GM19239 (cell line): ENCODE measurements around the gene PCDHB15.
"Not testable (repeated sequence)": the region's sequence is repeated elsewhere in the genome, so short reads cannot be mapped to it uniquely, and the experiment has no call there.

Experiments used
- DNase-seq: peaks from one replicate; pipeline ENCODE4 v3.0.0; 2011; ENCODE audit warnings: low spot score; ENCODE audit not compliant: insufficient read length
- FAIRE-seq: peaks from 2 replicates; lab custom pipeline; 2011; peaks lifted over from hg19 to GRCh38; lab: Jason Lieb, UNC

Gene PCDHB15

DNA sequence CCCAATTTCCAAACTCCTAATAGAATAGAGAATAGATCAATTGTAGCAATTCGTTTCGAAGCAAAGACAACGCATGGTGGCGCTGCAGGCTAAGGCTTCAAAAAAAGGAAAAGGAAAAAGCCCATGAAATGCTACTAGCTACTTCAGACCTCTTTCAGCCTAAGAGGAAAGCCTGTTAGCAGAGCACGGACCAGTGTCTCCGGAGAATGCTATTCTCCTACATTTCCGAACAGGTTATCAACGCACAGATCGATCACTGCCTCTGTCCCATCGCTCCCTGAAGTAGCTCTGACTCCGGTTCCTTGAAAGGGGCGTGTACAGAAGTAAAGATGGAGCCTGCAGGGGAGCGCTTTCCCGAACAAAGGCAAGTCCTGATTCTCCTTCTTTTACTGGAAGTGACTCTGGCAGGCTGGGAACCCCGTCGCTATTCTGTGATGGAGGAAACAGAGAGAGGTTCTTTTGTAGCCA is at the start of gene PCDHB15:
Gene PCDHB15 (plus strand): TSS at position 146 of the 468 bp plus-strand sequence. CDS start 184 bp downstream, at position 330.
- FAIRE-seq (no peak), DNase-seq (no peak)

DNA sequence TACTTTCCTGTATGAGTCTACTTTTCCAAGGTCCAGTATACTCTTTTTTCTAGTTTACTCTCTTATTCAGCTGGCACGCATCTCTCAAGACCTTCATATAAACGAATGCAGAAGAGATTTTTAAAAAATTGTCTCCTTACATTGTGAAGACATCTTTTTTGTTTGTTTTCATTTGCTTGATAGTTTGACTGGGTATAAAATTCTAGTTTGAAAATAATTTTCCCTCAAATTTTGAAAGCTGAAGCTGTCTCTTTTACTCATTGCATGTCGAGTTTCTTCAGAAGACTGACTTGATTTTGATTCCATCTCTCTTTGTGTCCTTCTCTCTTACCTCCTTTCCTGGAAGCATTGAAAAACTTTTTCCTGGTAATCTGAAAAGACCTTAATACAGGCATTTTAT is 48.8 kb upstream of the PCDHB15 start:
- FAIRE-seq: no peak
- DNase-seq: no peak

DNA sequence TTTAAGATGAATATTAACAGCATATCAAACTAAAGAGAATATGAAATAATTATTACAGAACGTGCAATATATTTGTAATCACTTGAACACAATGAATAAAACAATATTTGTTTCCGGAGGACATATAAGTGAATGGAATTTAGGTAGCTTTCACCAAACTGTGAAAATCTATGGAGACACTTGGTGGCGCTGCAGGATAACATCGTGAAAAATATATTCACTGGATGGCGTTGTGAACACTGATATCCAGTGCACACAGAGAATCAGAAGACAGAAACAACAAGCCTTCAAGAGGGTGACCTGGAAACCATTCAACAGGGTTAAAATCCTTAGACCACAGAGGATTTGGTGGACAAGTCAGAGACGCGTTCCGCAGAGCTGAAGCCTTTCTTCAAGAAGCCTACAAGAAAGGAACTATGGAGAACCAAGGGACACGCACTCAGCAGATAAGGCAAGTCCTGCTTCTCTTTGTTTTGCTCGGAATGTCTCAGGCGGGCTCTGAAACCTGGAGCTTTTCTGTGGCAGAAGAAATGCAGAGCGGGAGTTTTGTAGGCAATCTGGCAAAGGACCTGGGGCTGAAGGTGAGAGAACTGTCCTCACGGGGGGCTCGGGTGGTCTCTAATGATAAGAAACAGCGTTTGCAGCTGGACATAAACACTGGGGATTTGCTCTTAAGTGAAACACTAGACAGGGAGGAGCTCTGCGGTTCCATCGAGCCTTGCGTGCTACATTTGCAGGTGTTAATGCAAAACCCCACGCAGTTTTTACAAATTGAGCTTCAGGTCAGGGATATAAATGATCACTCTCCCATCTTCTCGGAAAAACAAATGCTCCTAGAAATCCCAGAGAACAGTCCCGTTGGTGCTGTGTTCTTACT is 45.6 kb upstream of the PCDHB15 start, which contains the start of gene PCDHB11:
Gene PCDHB11 (plus strand): TSS at position 269 of the 877 bp plus-strand sequence. CDS start 148 bp downstream, at position 417.
- FAIRE-seq (no peak), DNase-seq (no peak)

DNA sequence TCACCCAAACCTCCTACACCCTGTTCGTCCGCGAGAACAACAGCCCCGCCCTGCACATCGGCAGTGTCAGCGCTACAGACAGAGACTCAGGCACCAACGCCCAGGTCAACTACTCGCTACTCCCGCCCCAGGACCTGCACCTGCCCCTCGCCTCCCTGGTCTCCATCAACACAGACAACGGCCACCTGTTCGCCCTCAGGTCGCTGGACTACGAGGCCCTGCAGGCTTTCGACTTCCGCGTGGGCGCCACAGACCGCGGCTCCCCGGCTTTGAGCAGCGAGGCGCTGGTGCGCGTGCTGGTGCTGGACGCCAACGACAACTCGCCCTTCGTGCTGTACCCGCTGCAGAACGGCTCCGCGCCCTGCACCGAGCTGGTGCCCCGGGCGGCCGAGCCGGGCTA is 44.1 kb upstream of the PCDHB15 start:
- DNase-seq, FAIRE-seq: not testable (repeated sequence)

DNA sequence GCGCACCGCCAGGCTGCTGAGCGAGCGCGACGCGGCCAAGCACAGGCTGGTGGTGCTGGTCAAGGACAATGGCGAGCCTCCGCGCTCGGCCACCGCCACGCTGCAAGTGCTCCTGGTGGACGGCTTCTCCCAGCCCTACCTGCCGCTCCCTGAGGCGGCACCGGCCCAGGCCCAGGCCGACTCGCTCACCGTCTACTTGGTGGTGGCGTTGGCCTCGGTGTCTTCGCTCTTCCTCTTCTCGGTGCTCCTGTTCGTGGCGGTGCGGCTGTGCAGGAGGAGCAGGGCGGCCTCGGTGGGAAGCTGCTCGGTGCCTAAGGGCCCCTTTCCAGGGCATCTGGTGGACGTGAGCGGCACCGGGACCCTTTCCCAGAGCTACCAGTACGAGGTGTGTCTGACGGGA is 43.5 kb upstream of the PCDHB15 start:
- FAIRE-seq, DNase-seq: not testable (repeated sequence)

DNA sequence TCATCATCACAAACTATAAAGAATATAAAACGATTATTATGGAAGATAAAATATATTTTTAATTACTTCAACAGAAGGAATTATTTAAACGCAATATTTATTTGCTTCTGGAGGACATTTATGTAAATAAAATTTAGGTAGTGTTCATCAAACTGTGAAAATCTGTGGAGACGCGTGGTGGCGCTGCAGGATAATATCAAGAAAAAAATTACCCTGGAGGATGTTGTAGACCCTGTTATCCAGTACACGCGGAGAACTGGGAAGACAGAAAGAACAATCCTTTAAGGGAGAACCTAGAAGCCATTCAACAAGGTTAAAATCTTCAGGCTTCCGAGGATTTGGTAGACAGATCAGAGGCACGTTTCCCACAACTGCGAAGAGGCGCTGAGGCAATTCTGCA is 36.7 kb upstream of the PCDHB15 start, which contains the start of gene PCDHB12:
Gene PCDHB12 (plus strand): TSS at position 242 of the 400 bp plus-strand sequence. CDS start 189 bp downstream, outside the sequence.
- DNase-seq (no peak), FAIRE-seq (no peak)

DNA sequence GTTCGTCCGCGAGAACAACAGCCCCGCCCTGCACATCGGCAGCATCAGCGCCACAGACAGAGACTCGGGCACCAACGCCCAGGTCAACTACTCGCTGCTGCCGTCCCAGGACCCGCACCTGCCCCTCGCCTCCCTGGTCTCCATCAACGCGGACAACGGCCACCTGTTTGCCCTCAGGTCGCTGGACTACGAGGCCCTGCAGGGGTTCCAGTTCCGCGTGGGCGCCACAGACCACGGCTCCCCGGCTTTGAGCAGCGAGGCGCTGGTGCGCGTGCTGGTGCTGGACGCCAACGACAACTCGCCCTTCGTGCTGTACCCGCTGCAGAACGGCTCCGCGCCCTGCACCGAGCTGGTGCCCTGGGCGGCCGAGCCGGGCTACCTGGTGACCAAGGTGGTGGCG is 34.9 kb upstream of the PCDHB15 start:
- not testable (repeated sequence) for FAIRE-seq, DNase-seq

DNA sequence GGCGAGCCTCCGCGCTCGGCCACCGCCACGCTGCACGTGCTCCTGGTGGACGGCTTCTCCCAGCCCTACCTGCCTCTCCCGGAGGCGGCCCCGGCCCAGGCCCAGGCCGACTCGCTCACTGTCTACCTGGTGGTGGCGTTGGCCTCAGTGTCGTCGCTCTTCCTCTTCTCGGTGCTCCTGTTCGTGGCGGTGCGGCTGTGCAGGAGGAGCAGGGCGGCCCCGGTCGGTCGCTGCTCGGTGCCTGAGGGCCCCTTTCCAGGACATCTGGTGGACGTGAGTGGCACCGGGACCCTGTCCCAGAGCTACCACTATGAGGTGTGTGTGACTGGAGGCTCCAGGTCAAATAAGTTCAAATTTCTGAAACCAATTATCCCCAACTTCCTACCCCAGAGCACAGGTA is 34.3 kb upstream of the PCDHB15 start:
- DNase-seq, FAIRE-seq: not testable (repeated sequence)

DNA sequence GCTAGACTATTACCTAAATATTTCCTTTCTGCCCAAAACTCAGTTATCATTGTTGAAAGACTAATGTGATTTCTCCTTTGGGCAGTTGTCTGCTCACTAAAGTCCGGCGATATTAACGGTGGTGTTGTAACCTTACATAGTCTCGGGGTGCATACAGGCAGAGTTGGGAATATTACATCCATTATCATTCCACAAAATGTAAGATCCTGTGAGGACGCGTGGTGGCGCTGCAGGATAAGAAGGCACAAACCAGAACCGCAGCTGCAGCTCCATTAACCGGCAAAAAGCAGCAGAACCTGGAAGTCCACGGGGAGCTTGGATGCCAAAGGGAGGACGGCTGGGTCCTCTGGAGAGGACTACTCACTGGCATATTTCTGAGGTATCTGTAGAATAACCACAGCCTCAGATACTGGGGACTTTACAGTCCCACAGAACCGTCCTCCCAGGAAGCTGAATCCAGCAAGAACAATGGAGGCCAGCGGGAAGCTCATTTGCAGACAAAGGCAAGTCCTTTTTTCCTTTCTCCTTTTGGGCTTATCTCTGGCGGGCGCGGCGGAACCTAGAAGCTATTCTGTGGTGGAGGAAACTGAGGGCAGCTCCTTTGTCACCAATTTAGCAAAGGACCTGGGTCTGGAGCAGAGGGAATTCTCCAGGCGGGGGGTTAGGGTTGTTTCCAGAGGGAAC is 31.4 kb upstream of the PCDHB15 start, which contains the start of gene PCDHB13:
Gene PCDHB13 (plus strand): TSS at position 264 of the 684 bp plus-strand sequence. CDS start 205 bp downstream, at position 469.
- FAIRE-seq, DNase-seq: not testable (repeated sequence)

DNA sequence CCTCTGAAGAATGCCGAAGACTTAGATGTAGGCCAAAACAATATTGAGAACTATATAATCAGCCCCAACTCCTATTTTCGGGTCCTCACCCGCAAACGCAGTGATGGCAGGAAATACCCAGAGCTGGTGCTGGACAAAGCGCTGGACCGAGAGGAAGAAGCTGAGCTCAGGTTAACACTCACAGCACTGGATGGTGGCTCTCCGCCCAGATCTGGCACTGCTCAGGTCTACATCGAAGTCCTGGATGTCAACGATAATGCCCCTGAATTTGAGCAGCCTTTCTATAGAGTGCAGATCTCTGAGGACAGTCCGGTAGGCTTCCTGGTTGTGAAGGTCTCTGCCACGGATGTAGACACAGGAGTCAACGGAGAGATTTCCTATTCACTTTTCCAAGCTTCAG is 30.6 kb upstream of the PCDHB15 start:
- FAIRE-seq: not testable (repeated sequence)

DNA sequence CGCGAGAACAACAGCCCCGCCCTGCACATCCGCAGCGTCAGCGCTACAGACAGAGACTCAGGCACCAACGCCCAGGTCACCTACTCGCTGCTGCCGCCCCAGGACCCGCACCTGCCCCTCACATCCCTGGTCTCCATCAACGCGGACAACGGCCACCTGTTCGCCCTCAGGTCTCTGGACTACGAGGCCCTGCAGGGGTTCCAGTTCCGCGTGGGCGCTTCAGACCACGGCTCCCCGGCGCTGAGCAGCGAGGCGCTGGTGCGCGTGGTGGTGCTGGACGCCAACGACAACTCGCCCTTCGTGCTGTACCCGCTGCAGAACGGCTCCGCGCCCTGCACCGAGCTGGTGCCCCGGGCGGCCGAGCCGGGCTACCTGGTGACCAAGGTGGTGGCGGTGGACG is 29.7 kb upstream of the PCDHB15 start:
- not testable (repeated sequence) for FAIRE-seq, DNase-seq

More for the DNA sequence above, 30.6 kb upstream of the PCDHB15 start:
- DNase-seq: not testable (repeated sequence)

DNA sequence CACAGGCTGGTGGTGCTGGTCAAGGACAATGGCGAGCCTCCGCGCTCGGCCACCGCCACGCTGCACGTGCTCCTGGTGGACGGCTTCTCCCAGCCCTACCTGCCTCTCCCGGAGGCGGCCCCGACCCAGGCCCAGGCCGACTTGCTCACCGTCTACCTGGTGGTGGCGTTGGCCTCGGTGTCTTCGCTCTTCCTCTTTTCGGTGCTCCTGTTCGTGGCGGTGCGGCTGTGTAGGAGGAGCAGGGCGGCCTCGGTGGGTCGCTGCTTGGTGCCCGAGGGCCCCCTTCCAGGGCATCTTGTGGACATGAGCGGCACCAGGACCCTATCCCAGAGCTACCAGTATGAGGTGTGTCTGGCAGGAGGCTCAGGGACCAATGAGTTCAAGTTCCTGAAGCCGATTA is 29.2 kb upstream of the PCDHB15 start:
- DNase-seq, FAIRE-seq: not testable (repeated sequence)

DNA sequence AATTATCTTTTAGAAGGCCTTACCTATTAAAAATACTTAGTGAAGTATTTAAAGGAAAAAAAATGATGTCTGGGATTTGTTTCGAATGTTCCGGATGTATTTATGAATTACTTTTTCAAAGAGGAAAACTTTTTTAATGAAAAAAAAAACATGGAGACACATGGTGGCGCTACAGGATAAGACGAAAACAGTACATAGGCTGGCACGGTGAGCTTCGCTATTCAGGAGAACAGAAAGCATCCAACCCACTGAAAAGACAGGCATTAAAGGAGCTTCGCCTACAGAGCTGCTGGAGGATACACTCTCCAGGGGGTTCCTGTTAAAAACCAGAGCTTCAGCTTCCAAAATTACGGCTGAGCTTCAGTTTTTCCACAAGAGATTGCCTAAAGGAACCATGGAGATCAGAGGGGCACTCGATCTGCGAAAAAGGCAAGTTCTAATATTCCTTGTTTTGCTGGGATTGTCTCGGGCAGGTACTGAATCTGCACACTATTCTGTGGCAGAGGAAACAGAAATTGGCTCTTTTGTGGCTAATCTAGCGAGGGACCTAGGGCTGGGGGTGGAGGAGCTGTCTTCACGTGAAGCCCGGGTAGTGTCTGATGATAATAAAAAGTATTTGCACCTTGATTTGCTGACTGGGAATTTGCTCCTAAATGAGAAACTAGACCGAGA is 21.9 kb upstream of the PCDHB15 start, which contains the start of gene PCDHB14:
Gene PCDHB14 (plus strand): TSS at position 232 of the 672 bp plus-strand sequence. CDS start 163 bp downstream, at position 395.
- no peak for DNase-seq
- FAIRE-seq: no peak

DNA sequence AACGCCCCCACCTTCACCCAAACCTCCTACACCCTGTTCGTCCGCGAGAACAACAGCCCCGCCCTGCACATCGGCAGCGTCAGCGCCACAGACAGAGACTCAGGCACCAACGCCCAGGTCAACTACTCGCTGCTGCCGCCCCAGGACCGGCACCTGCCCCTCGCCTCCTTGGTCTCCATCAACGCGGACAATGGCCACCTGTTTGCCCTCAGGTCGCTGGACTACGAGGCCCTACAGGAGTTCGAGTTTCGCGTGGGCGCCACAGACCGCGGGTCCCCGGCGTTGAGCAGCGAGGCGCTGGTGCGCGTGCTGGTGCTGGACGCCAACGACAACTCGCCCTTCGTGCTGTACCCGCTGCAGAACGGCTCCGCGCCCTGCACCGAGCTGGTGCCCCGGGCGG is 20.4 kb upstream of the PCDHB15 start:
- DNase-seq, FAIRE-seq: not testable (repeated sequence)

DNA sequence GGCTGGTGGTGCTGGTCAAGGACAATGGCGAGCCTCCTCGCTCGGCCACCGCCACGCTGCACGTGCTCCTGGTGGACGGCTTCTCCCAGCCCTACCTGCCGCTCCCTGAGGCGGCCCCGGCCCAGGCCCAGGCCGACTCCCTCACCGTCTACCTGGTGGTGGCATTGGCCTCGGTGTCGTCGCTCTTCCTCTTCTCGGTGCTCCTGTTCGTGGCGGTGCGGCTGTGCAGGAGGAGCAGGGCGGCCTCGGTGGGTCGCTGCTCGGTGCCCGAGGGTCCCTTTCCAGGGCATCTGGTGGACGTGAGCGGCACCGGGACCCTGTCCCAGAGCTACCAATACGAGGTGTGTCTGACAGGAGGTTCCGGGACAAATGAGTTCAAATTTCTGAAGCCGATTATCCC is 19.8 kb upstream of the PCDHB15 start:
- FAIRE-seq, DNase-seq: not testable (repeated sequence)

DNA sequence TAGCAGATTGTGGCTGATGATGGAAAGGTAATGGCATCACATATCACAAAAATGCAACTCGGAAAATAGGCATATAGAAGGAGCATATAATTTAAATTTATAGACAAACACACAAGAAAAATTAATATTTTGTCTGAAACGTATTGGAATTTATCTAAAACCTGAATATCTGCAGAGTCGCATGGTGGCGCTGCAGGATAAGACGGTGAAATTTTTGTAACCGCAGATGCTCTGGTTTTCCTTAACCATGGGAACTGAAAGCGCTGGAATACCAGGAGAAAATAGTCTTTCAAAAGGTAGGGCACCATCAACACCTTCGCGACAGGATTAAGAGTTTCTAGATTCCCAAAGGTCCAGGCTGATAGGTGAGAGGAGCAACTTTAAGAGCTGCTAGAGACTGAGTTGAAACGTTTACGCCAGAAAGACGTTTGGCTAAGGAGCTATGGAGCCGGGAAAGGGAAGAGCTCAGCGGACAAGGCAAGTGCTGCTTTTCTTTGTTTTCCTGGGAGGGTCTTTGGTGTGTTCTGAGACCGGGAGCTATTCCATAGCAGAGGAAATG is 11.0 kb upstream of the PCDHB15 start:
- FAIRE-seq (no peak), DNase-seq (no peak)

DNA sequence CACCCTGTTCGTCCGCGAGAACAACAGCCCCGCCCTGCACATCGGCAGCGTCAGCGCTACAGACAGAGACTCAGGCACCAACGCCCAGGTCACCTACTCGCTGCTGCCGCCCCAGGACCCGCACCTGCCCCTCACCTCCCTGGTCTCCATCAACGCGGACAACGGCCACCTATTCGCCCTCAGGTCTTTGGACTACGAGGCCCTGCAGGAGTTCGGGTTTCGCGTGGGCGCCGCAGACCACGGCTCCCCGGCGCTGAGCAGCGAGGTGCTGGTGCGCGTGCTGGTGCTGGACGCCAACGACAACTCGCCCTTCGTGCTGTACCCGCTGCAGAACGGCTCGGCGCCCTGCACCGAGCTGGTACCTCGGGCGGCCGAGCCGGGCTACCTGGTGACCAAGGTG is 9.3 kb upstream of the PCDHB15 start:
- not testable (repeated sequence) for DNase-seq, FAIRE-seq

DNA sequence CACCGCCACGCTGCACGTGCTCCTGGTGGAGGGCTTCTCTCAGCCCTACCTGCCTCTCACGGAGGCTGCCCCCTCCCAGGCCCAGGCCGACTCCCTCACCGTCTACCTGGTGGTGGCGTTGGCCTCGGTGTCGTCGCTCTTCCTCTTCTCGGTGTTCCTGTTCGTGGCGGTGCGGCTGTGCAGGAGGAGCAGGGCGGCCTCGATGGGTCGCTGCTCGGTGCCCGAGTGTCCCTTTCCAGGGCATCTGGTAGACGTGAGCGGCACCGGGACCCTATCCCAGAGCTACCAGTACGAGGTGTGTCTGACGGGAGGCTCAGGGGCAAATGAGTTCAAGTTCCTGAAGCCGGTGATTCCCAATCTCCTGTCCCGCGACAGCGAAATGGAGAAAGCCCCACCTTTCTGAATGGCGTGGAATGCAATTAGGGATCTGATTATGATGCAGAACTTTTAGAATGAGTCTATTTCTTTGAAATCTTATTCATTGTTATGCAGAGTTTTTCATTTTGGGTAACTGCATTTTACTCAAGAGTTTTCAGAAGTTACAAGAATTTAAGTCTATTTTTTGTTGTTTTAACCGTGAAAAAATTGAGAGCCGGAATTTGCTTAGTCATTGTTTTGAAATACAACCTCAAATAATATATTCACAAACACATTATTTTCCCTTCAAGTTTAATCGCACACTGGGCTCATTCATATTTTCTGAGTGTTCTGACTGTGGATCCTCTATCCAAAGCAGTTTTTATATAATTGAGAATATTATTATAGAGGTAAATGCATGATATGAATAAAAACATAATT is 8.5 kb upstream of the PCDHB15 start:
- FAIRE-seq (no peak), DNase-seq (no peak)

DNA sequence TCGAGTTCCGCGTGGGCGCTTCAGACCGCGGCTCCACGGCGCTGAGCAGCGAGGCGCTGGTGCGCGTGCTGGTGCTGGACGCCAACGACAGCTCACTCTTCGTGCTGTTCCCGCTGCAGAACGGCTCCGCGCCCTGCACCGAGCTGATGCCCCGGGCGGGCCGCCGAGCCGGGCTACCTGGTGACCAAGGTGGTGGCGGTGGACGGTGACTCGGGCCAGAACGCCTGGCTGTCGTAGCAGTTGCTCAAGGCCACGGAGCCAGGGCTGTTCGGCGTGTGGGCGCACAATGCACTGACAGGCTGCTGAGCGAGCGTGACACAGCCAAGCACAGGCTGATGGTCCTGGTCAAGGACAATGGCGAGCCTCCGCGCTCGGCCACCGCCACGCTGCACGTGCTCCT is 3.7 kb upstream of the PCDHB15 start:
- no peak for DNase-seq
- no peak for FAIRE-seq
